Thyroid gland (tissue), 4 donors: ENCODE measurements around the gene MDH1B.

Experiments
- POLR2A ChIP-seq, 2 donors: fragments of 450-650 bp; IDR thresholded peaks; one replicate each; pipeline ENCODE4 v1.6.1; 2017; ENCODE audit warnings: antibody characterized with exemption in 2 of 2, mild to moderate bottlenecking in 2 of 2, moderate library complexity in 1 of 2
- TF ChIP-seq, protein P1 (sequence below), 6 experiments: fragments of 200-600 bp in 3 of 6; fragments of 450-650 bp in 3 of 6; sonication (generic) in 3 of 6; IDR thresholded peaks; one replicate each; pipeline ENCODE4 v1.5.1; 2016 to 2019; ENCODE audit warnings: antibody characterized with exemption in 6 of 6, mild to moderate bottlenecking in 2 of 6, inconsistent platforms in 1 of 6, moderate library complexity in 1 of 6

DNA sequence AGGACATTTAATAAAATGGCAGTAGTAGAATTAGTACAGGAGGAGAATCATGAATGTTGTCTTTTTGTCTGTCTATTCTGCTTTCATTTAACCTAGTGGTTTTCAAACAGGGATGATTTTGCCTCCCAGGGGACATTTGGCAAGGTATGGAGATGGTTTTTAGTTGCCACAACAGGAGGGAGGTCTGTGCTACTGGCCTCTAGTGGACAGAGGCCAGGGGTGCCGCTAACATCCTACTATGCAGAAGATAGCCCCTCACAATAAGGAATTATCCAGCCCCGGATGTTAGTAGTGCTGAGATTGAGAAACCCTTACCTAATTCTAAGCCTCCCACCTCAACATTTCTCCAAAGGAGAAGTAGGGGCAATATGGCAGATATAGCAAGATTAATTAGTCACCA is 18.6 kb upstream of the MDH1B start:
- no peak for TF ChIP-seq POLR2A (IDR thresholded peaks at IDR 0.05)
- TF ChIP-seq, protein P1, sequence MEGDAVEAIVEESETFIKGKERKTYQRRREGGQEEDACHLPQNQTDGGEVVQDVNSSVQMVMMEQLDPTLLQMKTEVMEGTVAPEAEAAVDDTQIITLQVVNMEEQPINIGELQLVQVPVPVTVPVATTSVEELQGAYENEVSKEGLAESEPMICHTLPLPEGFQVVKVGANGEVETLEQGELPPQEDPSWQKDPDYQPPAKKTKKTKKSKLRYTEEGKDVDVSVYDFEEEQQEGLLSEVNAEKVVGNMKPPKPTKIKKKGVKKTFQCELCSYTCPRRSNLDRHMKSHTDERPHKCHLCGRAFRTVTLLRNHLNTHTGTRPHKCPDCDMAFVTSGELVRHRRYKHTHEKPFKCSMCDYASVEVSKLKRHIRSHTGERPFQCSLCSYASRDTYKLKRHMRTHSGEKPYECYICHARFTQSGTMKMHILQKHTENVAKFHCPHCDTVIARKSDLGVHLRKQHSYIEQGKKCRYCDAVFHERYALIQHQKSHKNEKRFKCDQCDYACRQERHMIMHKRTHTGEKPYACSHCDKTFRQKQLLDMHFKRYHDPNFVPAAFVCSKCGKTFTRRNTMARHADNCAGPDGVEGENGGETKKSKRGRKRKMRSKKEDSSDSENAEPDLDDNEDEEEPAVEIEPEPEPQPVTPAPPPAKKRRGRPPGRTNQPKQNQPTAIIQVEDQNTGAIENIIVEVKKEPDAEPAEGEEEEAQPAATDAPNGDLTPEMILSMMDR (IDR thresholded peaks at IDR 0.05), result peak in 2 of 6 experiments; percentile 7 to 20
